Measurements from ENCODE around the gene ZNF837.

Gene ZNF837

DNA sequence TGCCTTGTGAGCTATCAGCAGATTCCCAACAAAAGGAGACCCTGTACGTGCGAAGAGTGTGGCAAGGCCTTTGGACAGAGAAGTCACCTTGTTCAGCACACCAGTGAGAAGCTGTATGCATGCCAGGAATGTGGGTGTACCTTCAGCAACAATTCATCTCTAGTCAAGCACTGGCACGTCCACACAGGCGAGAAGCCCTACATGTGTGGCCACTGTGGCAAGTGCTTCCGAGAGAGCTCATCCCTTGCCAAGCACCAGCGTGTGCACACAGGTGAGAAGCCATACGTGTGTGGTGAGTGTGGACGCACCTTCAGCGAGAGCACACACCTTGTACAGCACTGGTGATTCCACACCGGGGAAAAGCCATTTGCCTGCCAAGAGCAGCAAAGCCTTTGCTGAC, 61.6 kb downstream of the ZNF837 start:
- DNase-seq (ENCODE audit: low spot score) (no peak), FAIRE-seq (no peak)

DNA sequence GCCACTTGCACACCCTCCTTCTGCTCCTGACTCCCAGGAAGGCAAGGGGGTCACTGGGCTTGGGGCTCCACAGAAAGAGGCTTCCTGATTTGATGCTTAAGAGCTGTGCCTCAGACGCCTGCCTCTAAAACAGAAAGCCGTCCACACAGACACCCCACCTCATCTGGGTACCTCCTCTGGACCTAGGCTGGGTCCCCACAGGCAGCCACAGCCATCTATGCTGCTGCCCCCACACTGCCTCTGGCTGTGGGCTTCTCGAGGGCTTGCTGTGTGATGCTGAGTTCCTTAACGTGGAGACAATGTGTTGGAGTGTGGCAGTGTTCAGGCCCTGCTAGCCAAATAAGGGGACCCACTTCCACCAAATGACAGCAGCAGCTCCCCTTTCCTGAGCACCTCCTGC, 62.5 kb downstream of the ZNF837 start:
- no peak for FAIRE-seq
- no peak for DNase-seq (ENCODE audit: low spot score)

Data from RCC 7860 (cell line).